SU-DHL-6 (cell line): ENCODE measurements around the gene CDH22.

Experiments
- EZH2phosphoT487 ChIP-seq: fragments of 200-600 bp; sonication (generic), shearing (Covaris generic); conservative IDR thresholded peaks from 2 replicates; pipeline ENCODE4 v1.6.1; 2018; ENCODE audit warnings: mild to moderate bottlenecking, antibody characterized with exemption, low read length, moderate library complexity, mixed read lengths
- TF ChIP-seq, protein P1 (sequence below): fragments of 200-600 bp; sonication (generic); IDR thresholded peaks from one replicate; pipeline ENCODE4 v1.5.1; 2017; ENCODE audit warnings: antibody characterized with exemption, mild to moderate bottlenecking, low read length, moderate library complexity; ENCODE audit not compliant: insufficient read depth, poor library complexity, severe bottlenecking

- TF ChIP-seq, protein P1, sequence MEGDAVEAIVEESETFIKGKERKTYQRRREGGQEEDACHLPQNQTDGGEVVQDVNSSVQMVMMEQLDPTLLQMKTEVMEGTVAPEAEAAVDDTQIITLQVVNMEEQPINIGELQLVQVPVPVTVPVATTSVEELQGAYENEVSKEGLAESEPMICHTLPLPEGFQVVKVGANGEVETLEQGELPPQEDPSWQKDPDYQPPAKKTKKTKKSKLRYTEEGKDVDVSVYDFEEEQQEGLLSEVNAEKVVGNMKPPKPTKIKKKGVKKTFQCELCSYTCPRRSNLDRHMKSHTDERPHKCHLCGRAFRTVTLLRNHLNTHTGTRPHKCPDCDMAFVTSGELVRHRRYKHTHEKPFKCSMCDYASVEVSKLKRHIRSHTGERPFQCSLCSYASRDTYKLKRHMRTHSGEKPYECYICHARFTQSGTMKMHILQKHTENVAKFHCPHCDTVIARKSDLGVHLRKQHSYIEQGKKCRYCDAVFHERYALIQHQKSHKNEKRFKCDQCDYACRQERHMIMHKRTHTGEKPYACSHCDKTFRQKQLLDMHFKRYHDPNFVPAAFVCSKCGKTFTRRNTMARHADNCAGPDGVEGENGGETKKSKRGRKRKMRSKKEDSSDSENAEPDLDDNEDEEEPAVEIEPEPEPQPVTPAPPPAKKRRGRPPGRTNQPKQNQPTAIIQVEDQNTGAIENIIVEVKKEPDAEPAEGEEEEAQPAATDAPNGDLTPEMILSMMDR: no peak
- TF ChIP-seq EZH2phosphoT487: no peak
Observed at GRCh38 chr20:46217583-46217982, 90.7 kb downstream of the CDH22 start.
